DND-41 (cell line): Measurements from ENCODE around the gene SPRR2D.

ENCODE experiments used
- CTCF ChIP-seq: IDR thresholded peaks from 2 replicates; pipeline ENCODE4 v1.5.1; 2012; ENCODE audit warnings: borderline replicate concordance, low read length, moderate library complexity, mild to moderate bottlenecking; ENCODE audit not compliant: poor library complexity, severe bottlenecking; ENCODE audit errors: extremely low read depth
- EZH2 ChIP-seq: IDR thresholded peaks from 3 replicates; pipeline ENCODE4 v1.6.1; 2012; ENCODE audit warnings: borderline replicate concordance, low read depth, mild to moderate bottlenecking, moderate library complexity, low read length, inconsistent platforms; ENCODE audit not compliant: severe bottlenecking

- TF ChIP-seq CTCF = no peak
- TF ChIP-seq EZH2 = no peak
Observed at GRCh38 chr1:153058826-153059784, 18.2 kb upstream of the SPRR2D start.
